Activated CD4-positive, alpha-beta T cell treated with anti-CD3 and anti-CD28 coated beads for 4 hours (primary cell): Measurements from ENCODE around the gene APP.
"Not testable (repeated sequence)": the region's sequence is repeated elsewhere in the genome, so short reads cannot be mapped to it uniquely, and the experiment has no call there.

Source experiments
- DNase-seq, 2 donors: peaks; one replicate each; pipeline ENCODE4 v3.0.0-alpha.2; 2020

APP gene

GRCh38 chr21:26060335-26061115 lies 110.0 kb downstream of the APP start:
- DNase-seq: no peak

- DNase-seq: no peak
Observed at GRCh38 chr21:26057477-26058170, 112.9 kb downstream of the APP start.

GRCh38 chr21:26055841-26056264 lies 114.7 kb downstream of the APP start:
- no peak for DNase-seq

GRCh38 chr21:26055010-26055409 lies 115.6 kb downstream of the APP start:
- no peak for DNase-seq

- DNase-seq: no peak
Observed at GRCh38 chr21:26052057-26052456, 118.5 kb downstream of the APP start.

GRCh38 chr21:26050857-26051256 lies 119.7 kb downstream of the APP start:
- DNase-seq: no peak

- no peak for DNase-seq
Observed at GRCh38 chr21:26049803-26050202, 120.8 kb downstream of the APP start.

GRCh38 chr21:26047279-26047967 lies 123.1 kb downstream of the APP start:
- no peak for DNase-seq

- no peak for DNase-seq
Observed at GRCh38 chr21:26043891-26044290, 126.7 kb downstream of the APP start.

GRCh38 chr21:26042181-26042876 lies 128.2 kb downstream of the APP start:
- DNase-seq: no peak

GRCh38 chr21:26041431-26042180 lies 129.0 kb downstream of the APP start:
- no peak for DNase-seq

- DNase-seq: no peak
Observed at GRCh38 chr21:26036916-26037315, 133.7 kb downstream of the APP start.

- DNase-seq: no peak
Observed at GRCh38 chr21:26032263-26032662, 138.3 kb downstream of the APP start.

- no peak for DNase-seq
Observed at GRCh38 chr21:26028183-26028582, 142.4 kb downstream of the APP start.

GRCh38 chr21:26027696-26028095 lies 142.9 kb downstream of the APP start:
- DNase-seq: no peak

- no peak for DNase-seq
Observed at GRCh38 chr21:26025536-26026512, 144.7 kb downstream of the APP start.

GRCh38 chr21:26023406-26023805 lies 147.2 kb downstream of the APP start:
- DNase-seq: not testable (repeated sequence)

- not testable (repeated sequence) for DNase-seq
Observed at GRCh38 chr21:26022598-26023337, 147.8 kb downstream of the APP start.

- no peak for DNase-seq
Observed at GRCh38 chr21:26020510-26020909, 150.1 kb downstream of the APP start.

GRCh38 chr21:26020081-26020480 lies 150.5 kb downstream of the APP start:
- no peak for DNase-seq
